Fibroblast of lung (primary cell): Measurements from ENCODE around the gene RPL41. TPM values are rescaled to one million over a fixed set of nuclear protein-coding genes. Genes with fewer than 3 reads are reported as not detected.

Experiments
- DNase-seq, 2 donors: peaks; one replicate each; pipeline versions ENCODE4 v3.0.0 to v3.0.0-alpha.2; 2010; ENCODE audit warnings: low read depth in 2 of 2
- H2AFZ ChIP-seq: 2 replicates; pipeline ENCODE4 v1.5.1; 2012; ENCODE audit warnings: low read length, control low read depth, inconsistent platforms
- H3K27ac ChIP-seq: 2 replicates; pipeline ENCODE4 v1.5.1; 2011; ENCODE audit warnings: low read length, control low read depth; ENCODE audit not compliant: insufficient read depth
- H3K27me3 ChIP-seq: 2 replicates; pipeline ENCODE4 v1.5.1; 2011; ENCODE audit warnings: mild to moderate bottlenecking, low read length; ENCODE audit not compliant: control insufficient read depth, insufficient read depth
- H3K36me3 ChIP-seq: 2 replicates; pipeline ENCODE4 v1.5.1; 2011; ENCODE audit warnings: low read length; ENCODE audit not compliant: control insufficient read depth, insufficient read depth
- H3K4me1 ChIP-seq: 2 replicates; pipeline ENCODE4 v1.5.1; 2011; ENCODE audit warnings: low read length; ENCODE audit not compliant: control insufficient read depth, insufficient read depth; ENCODE audit errors: extremely low read depth
- H3K4me2 ChIP-seq: 2 replicates; pipeline ENCODE4 v1.5.1; 2011; ENCODE audit warnings: low read length, control low read depth; ENCODE audit not compliant: insufficient read depth; ENCODE audit errors: extremely low read depth
- H3K4me3 ChIP-seq, 4 experiments: fragments of 200-600 bp in 1 of 4; sonication (generic) in 1 of 4; replicated peaks in 1 of 4; 2 replicates each; pipeline ENCODE4 v1.5.1; 2011 to 2016; ENCODE audit warnings: low read length in 4 of 4, low read depth in 3 of 4, mild to moderate bottlenecking in 3 of 4, control low read depth in 2 of 4, inconsistent platforms in 1 of 4, mixed read lengths in 1 of 4; ENCODE audit not compliant: insufficient read depth in 1 of 4; ENCODE audit errors: control extremely low read depth in 1 of 4
- H3K79me2 ChIP-seq: 2 replicates; pipeline ENCODE4 v1.5.1; 2012; ENCODE audit warnings: mild to moderate bottlenecking, low read length, inconsistent platforms; ENCODE audit not compliant: control insufficient read depth, insufficient read depth
- H3K9ac ChIP-seq: 2 replicates; pipeline ENCODE4 v1.5.1; 2011; ENCODE audit warnings: mild to moderate bottlenecking, low read length, control low read depth; ENCODE audit not compliant: insufficient read depth
- H3K9me3 ChIP-seq: 2 replicates; pipeline ENCODE4 v1.5.1; 2012; ENCODE audit warnings: low read depth, low read length; ENCODE audit not compliant: control insufficient read depth, insufficient read depth
- H4K20me1 ChIP-seq: 2 replicates; pipeline ENCODE4 v1.5.1; 2011; ENCODE audit warnings: low read length; ENCODE audit not compliant: control insufficient read depth, insufficient read depth; ENCODE audit errors: extremely low read depth
- CTCF ChIP-seq, 2 donors: IDR thresholded peaks in 1 of 2; conservative IDR thresholded peaks in 1 of 2; 1 replicate in 1 of 2; 2 replicates in 1 of 2; pipeline ENCODE4 v1.5.1; 2011 to 2012; ENCODE audit warnings: low read length in 2 of 2, control low read depth in 1 of 2, inconsistent platforms in 1 of 2, low read depth in 1 of 2, mild to moderate bottlenecking in 1 of 2
- EZH2 ChIP-seq: IDR thresholded peaks from 2 replicates; pipeline ENCODE4 v1.5.1; 2012; ENCODE audit warnings: low read length, control low read depth, mild to moderate bottlenecking; ENCODE audit errors: missing control alignments
- polyA plus RNA-seq, 2 donors: library from polyadenylated mRNA; depleted of rRNA in 1 of 2; stranded (reverse) in 1 of 2; unstranded in 1 of 2; fragments of >200 nt; gene quantifications; 2 replicates each; pipeline ENCODE4 v1.2.1, GENCODE V29; 2011 to 2012; ENCODE audit warnings: missing spikeins in 1 of 2
- total RNA-seq: library from RNA; depleted of rRNA; stranded (reverse); fragments of >200 nt; gene quantifications from 2 replicates; pipeline ENCODE4 v1.2.1, GENCODE V29; 2014

The RPL41 gene
- total and polyA plus RNA-seq, 2 donors (not counting 1 experiment from before 2014, with no cell fraction given) = 2,664 to 6,961 TPM

GRCh38 chr12:56151672-56152131 lies 35.3 kb downstream of the RPL41 start:
- TF ChIP-seq EZH2 (no peak), CTCF (conservative IDR thresholded peaks at IDR 0.05 in 1 of 2, IDR thresholded peaks at IDR 0.05 in 1 of 2; ENCODE audit: low read depth in 1 of 2, low read length in 2 of 2) (peak; percentile 19 to 39)
- H3K4me3 ChIP-seq = peak overlapping the region; percentile 53 to 83 (median 68)
- H3K9ac ChIP-seq = peak overlapping the region; percentile 46
- H3K36me3 ChIP-seq = no peaks in the 10 kb centered on the region
- H2AFZ ChIP-seq = peak overlapping the region; percentile 65
- peaks cover 5% of the 10 kb centered on the region for H3K79me2 ChIP-seq
- H3K4me1 ChIP-seq = peaks cover 13% of the 10 kb centered on the region
- H3K9me3 ChIP-seq = no peaks in the 10 kb centered on the region
- peak overlapping the region; percentile 92 for H3K4me2 ChIP-seq
- no peaks in the 10 kb centered on the region for H3K27me3 ChIP-seq
- DNase-seq = peak in 1 of 2 donors; percentile 23
- peak overlapping the region; percentile 76 for H3K27ac ChIP-seq
- H4K20me1 ChIP-seq = no peaks in the 10 kb centered on the region

- no peaks in the 10 kb centered on the region for H3K9me3 ChIP-seq
- H3K4me2 ChIP-seq = peak within 1 kb of the TSS; percentile 92
- peak within 1 kb of the TSS; percentile 65 for H2AFZ ChIP-seq
- H3K4me1 ChIP-seq = peaks cover 14% of the 10 kb centered on the region
- no peaks in the 10 kb centered on the region for H4K20me1 ChIP-seq
- TF ChIP-seq EZH2 (no peak), CTCF (conservative IDR thresholded peaks at IDR 0.05 in 1 of 2, IDR thresholded peaks at IDR 0.05 in 1 of 2; ENCODE audit: low read depth in 1 of 2, low read length in 2 of 2) (no peak)
- peak within 1 kb of the TSS; percentile 46 for H3K9ac ChIP-seq
- H3K4me3 ChIP-seq = peak within 1 kb of the TSS; percentile 53 to 83 (median 68)
- no peaks in the 10 kb centered on the region for H3K36me3 ChIP-seq
- peak within 1 kb of the TSS; percentile 76 for H3K27ac ChIP-seq
- peaks cover 5% of the 10 kb centered on the region for H3K79me2 ChIP-seq
- H3K27me3 ChIP-seq = no peaks in the 10 kb centered on the region
- DNase-seq = peak; percentile 88
Measured at GRCh38 chr12:56152132-56152755, 35.8 kb downstream of the RPL41 start, which contains the start of gene MYL6B. TSS of gene MYL6B (plus strand) at chr12:56152587. CDS start at chr12:56153919, 1,332 bp downstream.

DNA sequence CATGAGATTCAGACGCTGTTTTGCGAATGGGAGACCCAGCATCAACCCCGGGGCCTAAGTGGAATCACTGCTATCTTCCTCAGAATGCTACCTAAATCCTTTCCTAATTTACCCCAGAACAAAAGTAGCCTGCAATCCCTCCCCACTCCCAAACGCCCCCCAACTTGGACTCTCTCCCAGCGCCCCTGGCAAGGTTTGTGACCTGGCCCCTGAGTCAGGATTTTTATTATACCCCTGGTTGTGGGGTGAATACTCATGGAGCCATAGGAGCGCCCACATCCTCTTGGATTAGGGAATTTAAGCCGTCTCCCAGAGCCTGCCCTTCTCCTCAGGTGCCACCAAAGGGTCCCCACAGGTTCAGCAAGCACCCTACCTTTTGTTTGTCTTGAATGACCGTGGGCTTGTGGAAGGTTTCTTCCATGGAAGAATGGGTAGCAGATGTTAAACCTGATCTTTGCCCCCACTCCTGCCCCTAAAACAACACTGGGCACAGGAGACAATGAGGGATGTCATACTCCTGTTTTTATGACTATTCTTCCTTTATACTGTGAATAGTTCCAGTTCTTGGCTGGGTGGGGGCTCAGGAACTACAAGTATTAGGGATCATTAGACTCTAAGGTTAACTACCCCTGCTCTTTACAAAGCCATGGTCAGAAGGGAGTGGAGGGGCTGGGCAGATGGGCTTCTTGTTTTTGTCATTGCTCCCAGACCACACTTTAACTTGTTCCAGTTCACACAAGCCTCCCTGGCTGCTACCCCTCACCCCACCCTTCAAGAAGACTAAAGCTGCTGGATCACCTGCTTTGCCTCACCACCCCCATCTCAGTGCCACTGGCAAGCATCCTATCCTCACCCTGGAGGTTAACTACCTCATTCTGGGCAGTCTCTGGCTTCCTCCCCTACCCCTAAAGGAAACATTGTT lies 36.6 kb downstream of the RPL41 start:
- peak overlapping the region; percentile 46 for H3K9ac ChIP-seq
- peak overlapping the region; percentile 86 for H3K4me2 ChIP-seq
- no peak for DNase-seq
- peak overlapping the region; percentile 18 for H2AFZ ChIP-seq
- peak overlapping the region; percentile 76 for H3K27ac ChIP-seq
- H3K36me3 ChIP-seq = no peaks in the 10 kb centered on the region
- no peak for TF ChIP-seq EZH2
- TF ChIP-seq CTCF (conservative IDR thresholded peaks at IDR 0.05 in 1 of 2, IDR thresholded peaks at IDR 0.05 in 1 of 2; ENCODE audit: low read depth in 1 of 2, low read length in 2 of 2) = no peak
- no peaks in the 10 kb centered on the region for H3K9me3 ChIP-seq
- peaks cover 16% of the 10 kb centered on the region for H3K4me1 ChIP-seq
- no peaks in the 10 kb centered on the region for H3K27me3 ChIP-seq
- H3K4me3 ChIP-seq = peak overlapping the region; percentile 53 to 83 (median 68)
- no peaks in the 10 kb centered on the region for H4K20me1 ChIP-seq
- H3K79me2 ChIP-seq = peaks cover 5% of the 10 kb centered on the region
